ENCODE results near the gene PARVB. TPM values are rescaled to one million over a fixed set of nuclear protein-coding genes. Genes with fewer than 3 reads are reported as not detected.

The PARVB gene
- total RNA-seq, 1 experiment from 2014 or later = 106 TPM

DNA sequence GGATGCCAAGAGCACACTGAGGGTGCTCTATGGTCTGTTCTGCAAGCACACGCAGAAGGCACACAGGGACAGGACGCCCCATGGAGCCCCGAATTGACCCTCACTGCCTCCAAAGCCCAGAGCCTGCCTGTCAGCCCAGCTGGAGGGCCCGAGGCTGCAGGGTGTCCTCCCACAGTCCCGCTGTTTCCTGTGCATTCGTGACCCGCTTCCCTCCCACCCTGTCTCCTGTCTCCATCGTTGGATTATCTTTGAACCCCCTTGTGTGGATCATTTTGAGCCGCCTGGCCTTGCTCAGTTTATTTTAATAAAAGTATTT lies 182.2 kb downstream of the PARVB start:
- in situ Hi-C loops (cut with HindIII; ENCODE audit: low pct_unique_long_range_greater_than_20kb, low sequenced_read_pairs) = no loop called here
- no peak for DNase-seq (ENCODE audit: low read depth)

DNA sequence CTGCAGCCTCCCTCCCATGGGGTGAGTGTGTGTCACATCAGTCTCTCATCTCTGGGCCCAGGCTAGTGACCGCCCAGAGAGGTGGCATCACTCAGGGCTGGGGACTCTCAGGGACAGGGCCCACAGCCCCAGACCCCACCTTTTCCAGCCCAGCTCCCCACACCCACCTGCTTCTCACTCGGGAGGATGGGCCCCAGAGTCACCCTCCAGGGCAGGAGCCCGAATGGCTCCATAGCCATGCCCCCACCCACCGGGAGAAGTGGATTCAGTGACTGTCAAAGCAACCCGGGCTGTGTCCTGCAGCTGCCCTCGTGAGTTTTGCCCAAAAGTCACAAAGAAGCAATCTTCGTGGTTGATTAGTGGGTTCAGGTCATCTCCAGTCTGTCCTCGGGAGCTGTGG lies 182.6 kb downstream of the PARVB start:
- no peak for DNase-seq (ENCODE audit: low read depth)
- in situ Hi-C loops (cut with HindIII; ENCODE audit: low pct_unique_long_range_greater_than_20kb, low sequenced_read_pairs) = no loop called here

DNA sequence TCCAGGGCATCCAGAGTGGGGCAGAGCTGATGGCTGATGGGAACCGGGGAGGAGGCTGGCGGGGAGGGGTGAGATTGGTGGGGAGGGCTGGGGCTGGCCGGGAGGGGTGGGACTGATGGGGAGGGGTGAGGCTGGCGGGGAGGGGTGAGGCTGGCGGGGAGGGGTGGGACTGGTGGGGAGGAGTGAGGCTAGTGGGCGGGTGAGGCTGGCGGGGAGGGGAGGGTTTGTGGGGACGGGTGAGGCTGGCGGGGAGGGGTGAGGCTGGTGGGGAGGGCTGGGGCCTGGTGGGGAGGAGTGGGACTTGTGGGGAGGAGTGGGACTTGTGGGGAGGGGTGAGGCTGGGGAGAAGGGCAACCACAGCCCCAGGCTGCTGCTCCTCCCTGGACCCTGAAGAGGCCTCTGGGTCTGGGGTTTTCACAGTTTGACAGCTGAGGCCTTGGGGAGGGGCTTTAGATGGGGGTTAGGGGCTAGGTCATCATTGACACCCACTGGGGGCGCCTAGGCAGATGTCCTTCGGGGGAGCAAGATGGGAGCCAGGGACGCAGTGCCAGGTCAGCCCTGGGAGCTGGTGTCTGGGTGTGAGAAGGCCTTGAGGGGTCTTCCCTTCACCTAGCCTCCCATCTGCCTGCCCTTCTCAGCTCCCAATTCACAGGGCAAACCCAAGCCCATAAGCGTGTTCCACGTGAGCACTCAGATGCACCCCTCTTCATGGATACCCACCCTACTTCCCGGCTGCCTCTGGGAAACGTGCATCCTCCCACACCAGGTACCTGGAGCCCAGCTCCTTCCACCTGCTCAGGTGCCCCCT lies 183.3 kb downstream of the PARVB start:
- DNase-seq (ENCODE audit: low read depth) = no peak
- in situ Hi-C loops (cut with HindIII; ENCODE audit: low pct_unique_long_range_greater_than_20kb, low sequenced_read_pairs) = no loop called here

DNA sequence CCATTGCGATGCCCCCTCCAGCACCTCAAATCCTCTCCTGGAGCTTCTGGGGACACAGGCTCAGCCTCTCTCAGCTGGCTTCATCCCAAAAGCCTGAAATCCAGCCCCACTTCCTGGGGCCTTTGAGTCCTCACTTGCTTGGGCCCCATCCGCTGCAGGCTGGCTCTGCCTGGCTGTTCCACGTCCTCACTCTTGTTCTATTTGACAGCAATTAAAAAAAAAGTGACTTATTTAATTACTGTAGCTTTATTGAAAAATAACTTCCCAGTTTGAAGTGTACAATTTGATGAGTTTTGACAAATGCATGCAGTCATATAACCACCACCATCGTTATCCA lies 183.8 kb downstream of the PARVB start:
- in situ Hi-C loops (cut with HindIII; ENCODE audit: low pct_unique_long_range_greater_than_20kb, low sequenced_read_pairs) = no loop called here
- DNase-seq (ENCODE audit: low read depth) = no peak

DNA sequence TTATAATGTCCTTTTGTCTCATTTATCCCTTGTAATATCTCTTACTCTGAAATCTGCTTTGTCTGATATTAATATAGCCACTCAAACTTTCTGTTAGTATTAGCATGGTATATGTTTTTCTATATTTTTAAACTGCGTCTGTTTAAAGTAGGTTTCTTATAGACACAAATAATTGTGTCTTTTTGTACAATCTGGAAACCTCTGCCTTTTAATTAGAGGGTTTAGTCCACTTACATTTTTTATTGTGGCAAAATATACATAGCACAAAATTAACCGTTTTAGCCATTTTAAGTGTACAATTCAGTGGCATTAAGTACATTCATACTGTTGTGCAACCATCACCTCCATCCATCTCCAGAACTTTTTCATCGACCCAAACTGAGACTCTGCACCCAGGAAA lies 185.2 kb downstream of the PARVB start:
- DNase-seq (ENCODE audit: low read depth) = no peak
- in situ Hi-C loops (cut with HindIII; ENCODE audit: low pct_unique_long_range_greater_than_20kb, low sequenced_read_pairs) = no loop called here

DNA sequence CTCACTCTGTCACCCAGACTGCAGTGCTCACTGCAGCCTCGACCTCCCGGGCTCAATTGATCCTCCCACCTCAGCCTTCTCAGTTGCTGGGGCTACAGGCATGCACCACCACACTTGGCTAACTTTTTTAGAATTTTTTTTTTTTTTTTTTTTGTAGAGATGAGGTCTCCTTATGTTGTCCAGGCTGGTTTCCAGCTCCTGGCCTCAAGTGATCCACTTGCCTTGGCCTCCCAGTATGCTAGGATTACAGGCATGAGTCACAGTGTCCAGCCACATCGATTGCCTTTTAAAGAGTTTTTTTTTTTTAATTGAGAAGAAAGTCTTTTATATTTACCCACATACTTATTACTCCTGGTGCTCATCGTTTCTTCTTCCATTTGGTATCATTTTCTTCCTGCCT lies 186.6 kb downstream of the PARVB start:
- in situ Hi-C loops (cut with HindIII; ENCODE audit: low pct_unique_long_range_greater_than_20kb, low sequenced_read_pairs) = no loop called here
- DNase-seq (ENCODE audit: low read depth) = no peak

DNA sequence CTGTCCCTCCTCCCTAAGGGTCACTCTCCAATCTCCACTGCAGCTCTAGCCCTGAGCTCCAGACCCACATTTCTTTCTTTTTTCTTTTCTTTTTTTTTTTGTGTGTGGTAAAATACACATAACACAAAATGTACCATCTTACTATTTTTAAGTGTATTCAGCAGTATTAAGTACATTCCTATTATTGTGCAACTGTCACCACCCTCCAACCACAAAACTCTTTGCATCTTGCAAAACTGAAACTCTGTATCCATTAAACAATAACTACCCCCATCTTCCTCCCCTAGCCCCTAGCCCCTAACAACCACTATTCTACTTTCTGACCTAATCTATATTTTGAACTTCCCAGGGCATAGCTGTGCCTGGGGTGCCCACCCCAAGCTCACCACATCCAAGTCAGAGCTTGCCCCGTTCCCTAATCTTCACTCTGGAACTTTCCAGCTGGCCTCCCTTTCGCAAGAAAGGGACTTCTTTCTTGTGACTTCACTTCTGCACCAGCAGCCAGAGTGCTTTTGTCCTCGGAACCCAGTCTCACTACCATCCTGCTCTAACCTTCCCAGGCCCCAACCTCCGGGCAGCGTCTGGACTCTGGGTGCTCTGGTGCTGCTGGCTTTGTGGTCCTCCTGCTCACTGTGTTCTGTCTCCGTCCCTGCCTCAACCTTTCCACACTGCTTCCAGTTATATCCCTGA lies 187.3 kb downstream of the PARVB start:
- DNase-seq (ENCODE audit: low read depth) = no peak
- in situ Hi-C loops (cut with HindIII; ENCODE audit: low pct_unique_long_range_greater_than_20kb, low sequenced_read_pairs) = no loop called here

DNA sequence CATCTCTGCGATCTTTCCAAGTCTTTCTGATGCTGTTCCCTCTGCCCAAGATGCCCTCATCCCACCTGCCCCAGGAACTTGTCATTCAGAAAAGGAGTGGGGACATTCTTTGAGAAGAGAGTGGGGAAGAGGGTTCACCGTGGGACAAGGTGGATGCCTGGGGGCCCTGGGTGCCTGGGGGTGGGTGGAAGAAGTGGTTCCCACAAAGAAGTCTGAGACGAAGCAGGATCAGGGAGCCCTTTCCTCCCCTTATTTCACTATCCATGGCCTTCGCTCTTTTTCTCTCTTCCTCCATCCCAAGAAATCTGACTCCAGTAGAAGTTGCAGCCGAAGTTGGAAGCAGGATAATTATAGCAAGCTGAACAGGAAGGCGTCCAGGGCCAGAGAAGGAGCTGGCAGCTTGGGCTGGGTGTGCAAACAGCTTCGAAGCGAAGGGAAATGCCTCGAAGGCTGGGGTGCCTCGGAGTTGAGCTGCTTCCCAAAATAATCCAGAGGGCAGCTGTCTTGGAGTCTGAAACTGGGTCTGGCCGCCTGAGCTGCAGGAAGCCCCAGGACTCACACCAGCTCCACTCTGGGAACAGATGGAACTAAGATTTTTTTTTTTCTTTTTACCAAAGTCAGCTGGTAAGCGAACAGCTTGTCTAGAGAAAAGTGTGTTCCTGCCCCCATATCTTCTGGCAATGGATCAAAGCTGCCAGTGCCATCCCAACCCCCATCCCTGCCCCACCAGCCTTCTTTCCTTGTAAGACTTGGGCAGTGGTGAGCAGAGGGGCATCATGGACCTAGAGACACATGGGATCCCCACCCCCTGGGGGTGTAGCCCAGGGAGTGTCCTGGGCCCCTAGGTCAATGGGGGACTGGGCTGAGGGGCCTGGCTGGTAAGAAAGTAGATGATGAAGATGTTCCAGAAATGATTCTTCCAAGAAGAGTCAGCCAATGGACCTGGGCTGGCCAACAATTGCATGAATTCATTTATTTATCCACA lies 188.1 kb downstream of the PARVB start:
- in situ Hi-C loops (cut with HindIII; ENCODE audit: low pct_unique_long_range_greater_than_20kb, low sequenced_read_pairs) = no loop called here
- no peak for DNase-seq (ENCODE audit: low read depth)

DNA sequence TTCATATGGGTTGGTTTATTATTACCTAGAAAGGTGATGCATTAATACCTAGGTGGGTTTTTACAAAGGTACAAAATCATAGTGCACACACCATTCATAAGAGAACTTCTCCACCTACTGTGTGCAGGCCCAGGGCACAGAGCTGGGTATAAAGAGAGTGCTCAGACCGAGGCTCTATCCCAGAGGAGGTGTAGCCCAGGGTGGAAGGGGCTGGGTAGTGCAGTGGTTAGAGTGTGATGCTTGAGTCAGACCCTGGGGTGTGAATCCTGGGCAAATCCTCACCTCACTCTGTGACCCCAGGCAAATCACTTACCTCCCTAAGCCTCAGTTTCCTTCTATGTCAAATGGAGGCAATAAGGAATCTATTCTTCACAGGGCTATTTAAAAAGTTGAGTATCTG lies 188.8 kb downstream of the PARVB start:
- no peak for DNase-seq (ENCODE audit: low read depth)
- in situ Hi-C loops (cut with HindIII; ENCODE audit: low pct_unique_long_range_greater_than_20kb, low sequenced_read_pairs) = no loop called here

DNA sequence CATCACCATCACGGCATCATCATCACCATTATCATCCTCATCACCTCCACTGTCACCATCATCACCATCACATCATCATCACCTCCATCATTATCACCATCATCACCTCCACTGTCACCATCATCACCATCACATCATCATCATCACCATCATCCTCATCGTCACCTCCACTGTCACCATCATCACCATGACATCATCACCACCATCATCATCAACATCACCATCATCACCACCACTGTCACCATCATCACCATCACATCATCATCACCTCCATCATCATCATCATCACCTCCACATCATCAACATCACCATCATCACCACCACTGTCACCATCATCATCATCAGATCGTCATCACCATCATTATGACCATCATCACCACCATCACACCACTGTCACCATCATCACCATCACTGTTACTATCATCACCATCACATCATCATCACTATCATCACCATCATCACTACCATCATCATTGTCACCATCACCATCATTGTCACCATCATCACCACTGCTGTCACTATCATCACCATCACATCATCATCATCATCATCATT lies 189.5 kb downstream of the PARVB start:
- DNase-seq (ENCODE audit: low read depth) = no peak
- in situ Hi-C loops (cut with HindIII; ENCODE audit: low pct_unique_long_range_greater_than_20kb, low sequenced_read_pairs) = no loop called here

DNA sequence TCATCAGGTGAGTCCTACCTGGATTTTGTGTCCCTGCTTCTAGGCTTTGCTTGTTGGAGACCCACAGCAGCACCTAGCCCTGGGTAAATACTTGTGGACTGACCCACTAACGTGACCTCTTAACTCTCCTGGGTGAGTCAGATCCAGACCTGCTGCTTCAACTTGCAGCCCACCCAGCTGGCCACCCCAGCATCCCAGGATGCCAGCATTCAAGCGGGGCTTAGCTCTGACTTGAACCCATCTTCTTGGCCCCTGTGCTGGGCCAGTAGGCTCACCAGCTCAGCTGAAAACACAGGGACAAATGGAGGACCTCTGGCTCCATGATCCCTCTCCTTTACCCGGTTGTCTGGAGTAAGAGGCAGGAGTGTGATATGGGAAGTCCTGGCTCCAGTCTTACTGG lies 190.1 kb downstream of the PARVB start:
- in situ Hi-C loops (cut with HindIII; ENCODE audit: low pct_unique_long_range_greater_than_20kb, low sequenced_read_pairs) = no loop called here
- DNase-seq (ENCODE audit: low read depth) = no peak

DNA sequence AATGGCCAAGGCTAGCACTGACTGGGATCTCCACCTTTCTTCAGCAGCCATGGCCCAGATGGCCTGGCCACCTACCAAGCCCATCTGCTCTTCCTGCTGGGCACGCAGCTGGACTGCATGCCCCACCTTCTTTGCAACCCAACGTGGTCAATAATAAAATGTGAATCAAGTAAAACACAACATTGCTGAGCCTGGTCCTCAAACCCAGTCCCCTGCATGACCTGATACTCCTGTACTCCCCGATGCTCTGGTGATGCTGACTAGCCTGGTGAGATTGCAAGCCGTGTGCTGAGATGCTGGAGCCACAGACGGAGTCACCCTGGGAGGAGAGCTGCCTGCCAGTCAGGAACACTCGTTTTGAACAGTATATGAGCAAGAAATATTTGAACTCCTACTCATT lies 190.7 kb downstream of the PARVB start:
- no peak for DNase-seq (ENCODE audit: low read depth)
- in situ Hi-C loops (cut with HindIII; ENCODE audit: low pct_unique_long_range_greater_than_20kb, low sequenced_read_pairs) = no loop called here

DNA sequence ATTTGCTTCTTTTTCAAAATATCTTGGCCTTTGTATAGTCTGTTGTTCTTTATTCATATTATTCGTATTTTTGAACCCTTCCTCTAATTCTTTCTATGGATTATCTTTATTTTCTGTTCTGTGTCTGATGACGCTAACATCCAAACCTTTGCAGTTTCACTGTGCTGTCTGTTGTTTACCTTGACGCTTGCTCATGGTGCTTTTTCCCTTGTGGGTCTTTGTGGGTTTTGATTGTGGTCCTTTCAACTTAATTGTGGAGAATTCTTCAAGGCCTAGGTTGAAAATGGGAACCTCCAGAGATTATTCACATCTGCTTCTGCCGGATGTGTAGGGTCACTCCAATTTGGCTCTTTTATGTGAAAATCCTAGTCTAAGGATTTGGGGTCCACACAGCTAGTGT lies 191.2 kb downstream of the PARVB start:
- in situ Hi-C loops (cut with HindIII; ENCODE audit: low pct_unique_long_range_greater_than_20kb, low sequenced_read_pairs) = no loop called here

DNA sequence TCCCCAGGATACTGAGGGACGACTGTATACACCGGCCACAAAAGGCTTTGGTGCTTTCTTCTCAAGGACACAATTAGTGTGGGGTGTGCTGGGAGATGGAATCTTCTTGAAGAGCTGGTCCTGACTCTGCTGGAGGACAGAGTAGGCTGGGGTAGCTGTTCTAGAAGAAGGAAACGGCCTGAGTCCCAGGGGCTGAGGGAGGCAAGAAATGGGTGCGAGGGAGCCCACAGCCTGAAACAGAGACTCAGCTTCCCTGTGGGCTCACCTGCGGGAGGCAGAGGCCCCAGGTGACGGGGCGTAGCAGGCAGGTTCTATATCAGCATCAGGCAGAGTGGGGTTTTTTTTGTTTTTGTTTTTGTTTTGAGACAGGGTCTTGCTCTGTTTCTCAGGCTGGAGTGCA lies 193.2 kb downstream of the PARVB start:
- DNase-seq (ENCODE audit: low read depth) = no peak
- in situ Hi-C loops (cut with HindIII; ENCODE audit: low pct_unique_long_range_greater_than_20kb, low sequenced_read_pairs) = no loop called here

More for the DNA sequence above, 191.2 kb downstream of the PARVB start:
- no peak for DNase-seq (ENCODE audit: low read depth)

DNA sequence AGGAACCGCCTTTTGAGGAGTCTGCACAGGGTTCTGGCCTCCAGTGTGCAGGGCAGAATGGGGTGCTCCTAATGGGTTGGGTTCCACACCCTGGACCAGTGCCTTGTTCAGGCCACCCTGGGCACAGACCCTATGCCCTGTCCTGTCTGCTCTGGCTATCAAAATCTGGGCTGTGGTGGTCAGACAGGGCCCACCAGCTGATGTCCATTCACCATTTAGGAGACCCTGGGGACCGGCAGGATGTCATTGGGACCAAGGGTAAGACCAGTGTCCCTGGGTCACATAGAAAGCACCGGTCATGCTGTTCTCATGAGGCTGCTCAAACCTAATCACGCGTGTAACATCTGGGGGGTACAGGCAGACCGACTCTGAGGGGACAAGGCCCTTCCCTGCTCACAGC lies 194.0 kb downstream of the PARVB start:
- in situ Hi-C loops (cut with HindIII; ENCODE audit: low pct_unique_long_range_greater_than_20kb, low sequenced_read_pairs) = no loop called here
- no peak for DNase-seq (ENCODE audit: low read depth)

DNA sequence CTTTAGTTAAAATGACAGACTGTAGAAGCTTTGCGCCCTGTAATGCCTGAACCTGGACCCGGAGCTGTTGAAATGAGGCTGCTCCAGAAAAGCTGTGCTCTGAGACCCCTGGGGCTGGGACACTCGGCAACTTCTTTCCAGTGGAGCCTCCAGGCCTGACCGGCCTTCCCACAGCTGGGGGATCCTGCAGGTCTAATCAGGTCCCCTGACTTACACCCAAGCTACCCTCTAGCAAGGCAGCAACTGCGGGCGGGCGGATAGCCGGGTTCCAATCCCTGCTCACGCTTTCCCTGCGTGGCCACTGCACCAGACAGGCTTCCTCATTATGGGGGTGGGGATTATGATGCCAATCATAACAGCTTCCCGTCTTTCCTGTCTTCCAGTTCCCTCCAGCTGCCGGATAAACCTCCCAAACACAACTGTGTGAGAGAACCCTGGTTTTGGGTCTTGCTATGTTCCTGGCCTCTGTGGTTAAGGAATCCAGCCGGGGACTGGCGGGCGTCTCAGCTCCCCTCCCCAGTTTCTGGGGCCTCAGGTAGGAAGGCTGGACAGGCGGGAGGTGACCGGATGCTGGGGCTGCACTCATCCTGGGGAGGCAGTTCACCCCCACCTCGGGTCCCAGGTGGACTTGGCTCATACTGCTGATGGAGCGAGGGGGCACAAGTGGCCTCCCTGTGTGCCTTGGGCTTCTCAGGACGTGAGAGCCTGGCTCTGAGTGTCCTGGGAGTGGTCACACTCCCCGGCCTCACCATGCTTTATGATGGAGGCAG lies 195.2 kb downstream of the PARVB start:
- DNase-seq (ENCODE audit: low read depth) = no peak
- in situ Hi-C loops (cut with HindIII; ENCODE audit: low pct_unique_long_range_greater_than_20kb, low sequenced_read_pairs) = no loop called here

DNA sequence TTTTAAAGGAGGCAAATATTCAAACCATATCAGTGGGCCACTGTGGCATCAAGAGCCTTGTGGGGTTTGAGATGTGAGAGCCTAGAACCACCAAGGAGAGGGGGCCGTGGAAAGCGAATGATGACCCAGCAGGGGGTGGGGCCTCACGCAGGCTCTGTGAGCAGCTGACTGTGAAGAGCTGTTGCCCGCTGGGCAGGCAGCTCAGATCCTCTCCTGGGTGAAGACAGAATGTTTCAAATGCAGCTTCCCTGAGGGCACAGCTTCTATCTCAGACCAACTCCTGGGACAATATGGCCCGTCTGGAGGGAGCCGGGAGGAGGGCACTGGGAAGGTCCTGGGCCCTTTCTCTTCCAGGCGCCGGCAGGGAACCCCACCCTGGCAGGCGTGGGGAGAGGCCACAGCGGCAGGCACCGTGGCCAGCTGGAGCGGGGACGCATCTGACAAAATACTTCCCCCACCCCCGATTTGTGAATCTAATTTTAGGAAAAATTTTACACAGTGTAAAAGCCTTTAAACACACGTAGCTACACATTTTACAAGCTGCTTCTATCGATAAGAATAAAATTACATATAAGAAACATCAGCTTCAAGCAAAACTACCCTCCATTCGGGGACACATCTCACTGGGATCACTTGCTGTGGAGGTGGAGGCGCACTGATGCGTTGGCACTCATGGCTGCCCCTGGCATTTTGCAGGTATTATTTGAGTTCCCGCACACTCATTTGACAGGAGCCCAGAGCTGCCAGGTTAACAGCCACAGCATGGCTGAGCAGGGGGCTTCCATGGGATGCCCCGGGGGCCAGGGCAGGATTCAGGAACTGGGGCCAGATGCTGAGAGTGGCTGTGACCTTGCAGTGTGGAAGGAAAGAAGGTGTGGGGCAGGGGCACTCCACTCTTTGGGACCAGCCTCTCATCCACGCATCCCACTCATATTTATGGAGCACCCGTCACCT lies 196.9 kb downstream of the PARVB start:
- DNase-seq (ENCODE audit: low read depth) = no peak
- in situ Hi-C loops (cut with HindIII; ENCODE audit: low pct_unique_long_range_greater_than_20kb, low sequenced_read_pairs) = no loop called here

All from Caki2 (cell line).